Amygdala (tissue), 56 donors: ENCODE measurements around the gene URI1.
A peak's percentile ranks its signal among the peaks of the same experiment; 100 is the strongest.

Source experiments
- DNase-seq, 56 donors: peaks; one replicate each; lab custom pipeline; 2025; lab: John Stamatoyannopoulos, UW

Gene URI1

DNA sequence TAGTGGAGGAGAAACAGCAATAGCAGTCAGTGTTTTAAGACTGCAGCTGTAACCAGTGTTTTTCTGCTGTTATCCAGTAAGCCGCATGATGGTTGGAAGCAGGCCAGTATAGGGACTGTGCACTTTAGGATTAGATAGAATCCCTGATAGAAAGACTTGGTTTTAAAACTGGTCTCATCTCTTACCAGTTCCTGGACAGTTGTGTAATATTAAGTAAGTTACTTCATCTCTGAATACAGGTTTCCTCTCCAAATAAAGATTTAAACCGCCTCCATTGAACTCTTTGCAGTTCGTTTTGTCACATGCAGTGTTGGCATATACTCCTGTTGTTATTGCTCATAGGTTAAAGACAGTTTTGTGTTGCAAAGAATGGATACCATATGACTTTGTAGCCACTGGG lies 25.6 kb downstream of the URI1 start:
- DNase-seq: peak in 3 of 56 donors; percentile 4 to 43 (median 8)

DNA sequence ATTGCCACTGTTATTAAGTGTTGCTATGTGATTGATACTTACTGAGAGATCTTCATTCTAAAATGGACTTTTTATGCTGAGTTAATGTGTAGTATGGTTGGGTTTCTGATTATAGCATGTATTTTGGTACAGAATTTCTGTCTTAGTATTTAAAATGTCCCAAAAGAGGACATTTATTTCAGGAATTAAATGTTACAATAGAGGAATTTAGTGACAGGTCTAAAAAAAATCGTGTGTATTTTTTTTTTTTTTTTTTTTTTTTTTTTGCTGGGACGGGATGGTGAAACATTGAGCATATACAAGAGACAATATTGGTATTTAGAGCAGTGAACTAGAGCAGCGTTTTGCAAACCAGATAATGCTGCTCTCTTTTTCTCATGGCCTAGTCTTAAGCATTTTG lies 27.9 kb downstream of the URI1 start:
- no peak for DNase-seq

DNA sequence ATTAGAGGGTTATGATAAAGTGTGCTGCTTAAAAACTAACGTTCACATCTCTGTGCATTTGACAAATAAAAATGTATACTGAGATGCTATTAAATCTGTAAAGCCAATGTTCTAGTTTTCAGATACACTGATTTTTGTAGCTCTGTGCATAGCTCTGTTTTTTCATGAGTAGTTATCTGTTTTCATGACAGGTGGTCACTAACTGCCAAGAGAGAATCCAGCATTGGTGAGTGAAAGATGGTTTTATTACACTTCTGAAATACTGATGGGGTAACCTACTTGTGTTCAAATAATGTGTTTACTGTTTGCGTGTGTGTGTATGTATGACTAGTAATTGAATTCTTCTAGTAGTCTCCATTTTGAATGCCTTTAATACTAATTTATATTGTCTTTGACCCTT lies 29.0 kb downstream of the URI1 start:
- DNase-seq: no peak

DNA sequence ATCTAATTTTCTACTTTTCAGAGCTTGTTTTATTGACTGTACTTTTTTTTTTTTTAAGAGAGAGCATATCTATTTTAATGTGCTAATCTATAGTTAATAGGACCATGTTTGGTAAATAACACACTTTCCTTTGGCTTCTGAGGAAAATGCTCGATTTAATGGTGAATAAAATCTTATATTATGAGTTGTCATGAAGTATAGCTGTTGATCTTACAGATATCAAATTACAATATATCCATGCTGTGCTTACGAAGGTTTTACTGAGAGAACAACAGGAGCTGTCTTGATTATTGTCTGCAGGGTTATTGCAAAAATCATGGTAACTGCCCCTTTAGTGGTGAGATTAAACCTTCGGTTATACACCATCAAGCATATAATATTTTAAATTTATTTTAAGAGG lies 29.6 kb downstream of the URI1 start:
- no peak for DNase-seq

DNA sequence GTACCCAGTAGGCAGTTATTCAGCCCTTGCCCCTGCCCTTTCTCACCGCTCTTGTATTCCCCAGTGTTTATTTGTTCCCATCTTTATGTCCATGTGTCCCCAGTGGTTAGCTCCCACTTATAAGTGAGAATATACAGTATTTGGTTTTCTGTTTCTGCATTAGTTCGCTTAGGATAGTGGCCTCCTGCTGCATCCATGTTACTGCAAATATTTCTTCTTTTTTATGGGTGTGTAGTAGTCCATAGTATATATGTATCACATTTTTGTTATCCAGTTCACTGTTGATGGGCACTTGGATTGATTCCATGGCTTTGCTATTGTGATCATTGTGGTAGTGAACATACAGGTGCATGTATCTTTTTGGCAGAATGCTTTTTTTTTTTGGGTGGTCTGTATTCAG lies 32.7 kb downstream of the URI1 start:
- DNase-seq: no peak

DNA sequence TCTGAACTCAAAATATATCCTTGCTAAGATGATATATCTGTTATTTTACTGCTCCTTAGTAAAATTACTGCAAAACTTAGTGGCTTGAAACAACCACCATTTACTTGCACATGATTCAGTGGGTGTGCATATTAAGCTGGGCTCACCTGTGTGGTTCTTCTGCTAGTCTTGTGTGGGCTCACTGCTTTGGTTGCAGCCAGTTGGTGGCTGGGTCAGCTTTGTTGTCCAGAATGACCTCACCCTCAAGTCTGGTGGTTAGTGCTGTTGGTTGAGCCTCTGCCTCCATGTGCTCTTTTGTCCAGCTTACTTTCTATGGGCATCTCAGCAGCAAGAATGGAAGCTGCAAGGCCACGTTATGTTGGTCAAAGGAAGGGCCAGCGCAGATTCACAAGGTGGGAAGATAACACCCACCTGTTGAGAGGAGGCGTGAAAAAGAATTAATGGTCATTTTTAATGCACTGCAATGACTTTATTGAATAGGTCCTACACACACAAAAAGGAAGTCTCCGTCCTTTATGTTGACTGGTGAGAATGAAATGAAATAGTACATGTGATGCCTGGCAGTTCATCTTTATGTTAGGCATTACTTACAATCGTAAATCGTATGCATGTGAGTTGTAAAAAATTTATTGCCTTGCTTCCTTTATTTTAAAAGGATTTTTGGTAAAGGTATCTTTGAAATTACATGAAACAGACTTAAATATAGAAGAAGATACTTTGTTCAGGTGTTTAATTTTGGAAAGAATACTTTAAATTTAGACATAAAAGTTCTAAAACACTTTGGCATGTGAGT lies 34.3 kb downstream of the URI1 start:
- DNase-seq: no peak

DNA sequence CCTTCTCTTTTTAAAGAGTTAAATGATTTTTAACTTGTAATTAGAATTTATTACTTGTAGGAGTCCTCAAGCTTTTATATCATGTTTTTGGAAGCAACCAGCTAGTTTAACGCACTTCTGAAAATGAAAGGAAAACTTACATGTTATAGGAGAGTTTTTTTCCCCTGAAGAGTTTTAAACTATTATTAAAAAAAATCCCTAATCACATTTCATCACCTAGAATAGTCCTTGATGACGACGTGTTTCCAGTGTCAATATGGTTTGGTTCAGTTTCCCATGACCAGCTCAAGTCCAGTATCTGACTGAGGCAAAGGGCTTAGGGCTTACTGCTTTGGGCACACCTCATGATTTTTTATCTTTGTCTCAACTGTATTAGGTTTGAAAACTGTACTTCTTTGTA lies 36.0 kb downstream of the URI1 start:
- no peak for DNase-seq

DNA sequence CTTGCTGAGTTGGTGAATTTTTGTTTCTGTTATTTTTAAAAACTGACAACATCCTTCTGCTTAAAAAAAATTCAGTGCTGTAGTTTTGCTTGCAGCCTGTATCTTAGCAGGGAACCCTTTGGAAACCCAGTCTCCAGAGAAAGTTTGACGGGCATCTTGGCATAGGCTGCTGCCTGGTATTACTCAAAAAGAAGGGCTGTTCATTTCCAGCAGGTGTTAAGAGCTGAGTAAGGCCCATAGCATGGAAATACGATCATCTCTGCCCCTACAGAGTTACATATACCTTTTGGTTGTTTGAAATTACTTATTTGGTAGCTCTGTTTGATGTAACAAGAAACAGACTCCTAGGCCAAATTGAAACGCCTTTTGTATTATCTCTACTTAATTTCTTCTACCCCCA lies 41.5 kb downstream of the URI1 start:
- DNase-seq: no peak

DNA sequence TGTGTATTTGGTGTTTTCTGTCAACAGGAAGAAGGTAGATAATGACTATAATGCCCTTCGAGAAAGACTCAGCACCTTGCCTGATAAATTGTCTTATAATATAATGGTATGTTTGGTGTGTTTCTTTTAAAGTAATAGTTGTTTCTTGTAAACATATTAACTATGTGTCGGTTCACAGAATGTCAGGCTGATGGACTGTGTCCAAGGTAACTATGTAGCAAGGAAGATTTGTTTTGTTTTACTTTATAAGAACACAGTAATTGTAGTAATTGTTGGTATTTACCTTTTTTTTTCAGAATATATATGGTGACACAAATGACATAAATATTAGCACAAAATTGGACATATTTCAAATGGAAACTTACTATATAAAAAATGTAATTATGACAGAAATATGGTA lies 43.2 kb downstream of the URI1 start:
- DNase-seq: no peak

DNA sequence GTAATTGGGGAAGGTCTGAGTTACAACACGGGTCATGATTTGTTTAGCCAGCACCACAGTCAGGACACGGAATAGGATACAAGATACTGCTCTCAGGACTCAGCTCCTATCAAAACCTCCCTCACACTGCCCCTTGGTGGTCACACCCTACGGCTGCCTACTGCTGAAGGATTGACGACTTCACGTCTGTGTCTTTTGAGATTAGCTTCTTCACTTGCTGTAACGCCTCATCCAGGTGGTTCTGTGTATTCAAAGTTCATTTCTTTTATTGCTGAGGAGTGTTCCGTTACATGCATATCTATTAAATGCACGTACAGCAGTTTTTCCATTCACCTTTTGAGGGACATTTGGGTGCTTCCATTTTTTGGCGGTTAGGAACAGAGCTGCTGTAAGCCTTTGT lies 46.3 kb downstream of the URI1 start:
- DNase-seq: no peak

DNA sequence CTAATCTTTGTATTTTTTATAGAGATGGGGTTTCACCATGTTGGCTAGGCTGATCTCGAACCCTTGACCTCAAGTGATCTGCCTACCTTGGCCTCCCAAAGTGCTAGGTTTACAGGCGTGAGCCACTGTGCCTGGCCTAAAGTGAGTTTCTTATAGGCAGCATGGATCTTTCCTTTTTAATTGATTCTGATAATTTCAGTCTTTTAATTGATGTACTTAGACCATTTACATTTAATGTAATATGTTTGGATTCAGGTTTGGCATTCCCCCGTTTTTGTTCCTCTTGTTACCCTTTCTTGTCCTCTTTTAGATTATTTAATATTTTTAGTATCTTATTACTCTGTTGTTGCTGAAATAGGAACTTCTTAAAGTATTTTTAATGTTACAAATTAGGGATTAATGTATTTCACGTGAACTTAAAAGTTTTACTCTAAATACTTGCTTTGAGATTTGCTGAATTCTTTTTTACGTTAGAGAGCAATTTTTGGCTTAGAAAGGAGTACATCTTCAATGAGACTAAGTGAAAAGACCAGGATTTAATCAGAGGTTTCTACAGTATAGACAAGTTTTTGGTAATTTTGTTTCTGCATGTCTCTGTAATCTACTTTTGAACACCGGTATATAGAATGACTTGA lies 50.3 kb downstream of the URI1 start:
- no peak for DNase-seq

DNA sequence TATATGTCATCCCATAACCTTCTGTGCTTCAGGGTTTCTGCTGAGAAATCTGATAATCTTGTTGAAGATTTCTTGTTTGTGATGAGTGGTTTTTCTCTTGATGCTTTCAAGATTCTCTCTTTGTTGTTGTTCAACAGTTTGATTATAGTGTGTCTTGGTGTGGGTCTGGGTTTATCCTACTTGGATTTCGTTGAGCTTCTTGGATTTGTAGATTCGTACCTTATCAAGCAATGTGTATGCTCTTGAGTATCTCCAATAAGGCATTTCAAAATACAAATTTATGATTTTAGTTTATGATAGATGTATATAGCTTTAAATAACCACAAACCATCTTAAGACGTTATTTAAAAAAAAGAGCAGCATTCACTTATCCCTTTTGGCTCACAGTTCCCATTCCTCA lies 57.5 kb downstream of the URI1 start:
- DNase-seq: no peak

DNA sequence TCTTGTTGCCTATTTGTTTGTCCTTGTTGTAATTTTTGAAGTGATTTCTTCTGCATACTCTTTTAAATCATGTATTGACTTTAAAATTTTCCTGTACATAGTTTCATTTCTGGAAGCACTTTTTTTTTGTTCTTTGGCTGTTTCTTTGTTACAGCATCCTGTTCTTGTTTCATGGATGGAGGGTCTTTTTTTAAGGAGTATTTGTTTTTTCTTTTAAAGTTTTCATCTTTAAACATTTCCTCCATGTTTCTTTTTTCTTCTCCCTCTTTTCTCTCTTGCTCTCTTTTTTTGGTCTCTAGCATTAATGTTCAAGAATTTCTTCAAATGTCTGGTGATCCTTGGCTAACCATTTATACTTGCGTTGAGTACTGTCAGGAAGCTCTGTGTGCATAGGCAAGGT lies 58.8 kb downstream of the URI1 start:
- no peak for DNase-seq

DNA sequence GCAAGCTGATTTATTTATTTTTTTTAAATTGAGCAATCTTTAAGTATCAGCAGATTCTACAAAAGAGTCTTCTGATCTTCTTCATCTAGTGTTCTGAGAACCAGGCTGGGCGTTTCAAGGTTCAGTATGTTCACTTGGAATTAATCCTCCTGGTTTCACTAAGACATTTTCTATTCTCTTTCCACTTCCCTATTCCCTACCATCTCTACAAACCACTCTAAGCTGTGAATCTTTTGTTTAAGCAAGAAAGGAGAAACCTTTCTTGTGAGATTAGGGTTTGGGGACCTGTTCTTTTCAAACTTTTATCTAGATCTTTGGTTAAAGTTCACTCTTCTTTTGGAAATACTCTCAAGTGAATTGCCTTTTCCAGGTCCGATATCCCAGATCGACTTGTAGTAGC lies 59.3 kb downstream of the URI1 start:
- no peak for DNase-seq

DNA sequence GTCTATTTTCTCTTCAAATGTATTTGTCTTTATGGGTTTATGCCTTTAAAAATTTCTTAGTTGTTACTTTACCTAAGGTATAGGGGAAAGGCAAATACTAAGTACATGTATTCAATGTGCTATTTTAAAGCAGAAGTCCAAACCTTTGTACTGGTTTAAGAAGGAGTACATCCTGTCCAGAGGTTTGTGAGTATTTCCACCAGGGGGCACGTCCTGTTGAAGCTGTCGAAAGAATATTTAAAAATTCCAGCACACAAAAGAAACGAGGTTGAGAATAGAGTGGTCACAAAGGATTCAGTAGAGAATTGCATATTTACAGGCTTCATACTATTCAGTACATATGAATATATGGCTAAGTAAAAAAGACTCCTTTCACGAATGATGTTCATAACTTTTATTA lies 59.8 kb downstream of the URI1 start:
- no peak for DNase-seq

DNA sequence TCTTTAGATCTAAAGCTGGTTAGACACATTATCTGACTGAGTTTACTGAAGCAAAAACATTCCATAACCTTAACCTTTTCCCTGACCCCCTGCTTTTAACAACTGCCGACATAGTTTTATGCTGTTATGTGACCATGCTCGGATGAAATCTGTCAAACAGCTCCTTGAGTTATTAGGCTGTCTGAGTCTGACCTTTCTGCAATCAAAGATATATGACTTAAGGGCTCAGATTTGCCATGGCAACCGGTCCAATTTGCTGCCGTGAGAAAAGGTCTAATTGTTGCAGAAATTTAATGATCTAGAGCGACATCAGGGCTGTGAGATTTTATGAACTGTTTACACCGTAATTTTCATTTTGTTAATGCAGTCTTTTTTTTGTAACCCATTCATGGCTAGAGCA lies 61.8 kb downstream of the URI1 start:
- DNase-seq: no peak

DNA sequence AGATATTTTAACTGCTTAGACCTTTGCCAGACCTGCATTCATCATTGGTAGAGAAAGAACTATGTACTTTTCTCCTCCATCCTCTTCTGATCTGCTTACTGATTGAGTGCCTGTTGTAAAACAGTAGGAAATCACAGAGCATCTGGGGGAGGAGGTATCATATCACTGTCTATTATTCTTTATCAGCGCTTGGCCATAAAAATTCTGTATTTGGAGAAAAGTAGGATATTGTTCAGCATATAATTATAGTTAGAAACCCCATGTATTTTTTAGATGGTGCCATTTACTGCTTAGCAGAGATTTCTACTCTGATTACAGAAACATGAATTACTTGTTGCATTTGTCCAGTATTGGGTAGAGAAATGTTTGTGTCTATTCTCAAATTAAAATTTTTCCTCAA lies 62.4 kb downstream of the URI1 start:
- no peak for DNase-seq

DNA sequence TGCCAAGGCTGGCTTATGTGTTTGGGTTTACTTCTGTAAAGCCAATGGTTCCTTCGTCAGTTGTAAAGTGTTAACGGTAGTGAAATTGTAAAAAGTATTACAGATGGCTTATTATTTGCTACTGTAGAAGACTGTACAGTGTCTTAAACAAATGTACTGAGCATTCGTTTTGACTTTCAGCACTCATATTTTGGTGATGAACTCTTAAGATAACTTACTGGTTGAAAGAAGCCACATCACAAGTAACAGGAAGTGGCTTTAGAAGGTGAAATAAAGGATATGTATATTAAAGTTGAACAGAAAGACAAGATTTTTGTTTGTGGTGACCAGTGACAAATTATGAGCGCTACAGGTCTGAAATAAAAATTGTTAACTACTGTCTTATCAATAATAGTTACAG lies 64.2 kb downstream of the URI1 start:
- DNase-seq: no peak

DNA sequence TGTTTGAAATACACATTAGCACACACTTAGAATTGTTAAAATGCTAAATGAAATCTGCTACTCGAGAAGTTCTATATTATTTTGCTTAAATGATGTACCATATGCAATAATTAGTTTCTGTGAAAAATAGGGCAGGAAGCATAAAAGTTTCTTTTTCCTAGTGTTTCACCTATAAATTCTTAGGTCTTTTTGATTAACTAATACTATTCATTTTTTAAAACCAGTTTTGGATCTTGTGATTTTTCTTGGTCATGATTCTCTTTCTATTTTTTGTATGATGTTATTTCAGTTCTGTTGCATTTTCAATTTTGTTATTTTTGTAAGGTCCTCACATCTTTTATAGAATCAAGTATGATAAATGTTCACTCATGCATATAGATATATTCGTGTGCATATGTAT lies 66.1 kb downstream of the URI1 start:
- no peak for DNase-seq

DNA sequence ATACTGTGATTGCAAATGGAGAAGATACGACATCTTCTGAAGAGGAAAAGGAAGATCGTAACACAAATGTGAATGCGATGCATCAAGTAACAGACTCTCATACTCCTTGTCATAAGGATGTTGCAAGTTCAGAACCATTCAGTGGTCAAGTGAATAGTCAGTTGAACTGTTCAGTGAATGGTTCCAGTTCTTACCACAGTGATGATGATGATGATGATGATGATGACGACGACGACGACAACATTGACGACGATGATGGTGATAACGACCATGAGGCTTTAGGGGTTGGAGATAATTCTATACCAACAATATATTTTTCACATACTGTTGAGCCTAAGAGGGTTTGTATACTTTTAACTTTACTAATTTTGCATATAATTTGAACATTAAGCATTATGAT lies 67.0 kb downstream of the URI1 start:
- DNase-seq: no peak

DNA sequence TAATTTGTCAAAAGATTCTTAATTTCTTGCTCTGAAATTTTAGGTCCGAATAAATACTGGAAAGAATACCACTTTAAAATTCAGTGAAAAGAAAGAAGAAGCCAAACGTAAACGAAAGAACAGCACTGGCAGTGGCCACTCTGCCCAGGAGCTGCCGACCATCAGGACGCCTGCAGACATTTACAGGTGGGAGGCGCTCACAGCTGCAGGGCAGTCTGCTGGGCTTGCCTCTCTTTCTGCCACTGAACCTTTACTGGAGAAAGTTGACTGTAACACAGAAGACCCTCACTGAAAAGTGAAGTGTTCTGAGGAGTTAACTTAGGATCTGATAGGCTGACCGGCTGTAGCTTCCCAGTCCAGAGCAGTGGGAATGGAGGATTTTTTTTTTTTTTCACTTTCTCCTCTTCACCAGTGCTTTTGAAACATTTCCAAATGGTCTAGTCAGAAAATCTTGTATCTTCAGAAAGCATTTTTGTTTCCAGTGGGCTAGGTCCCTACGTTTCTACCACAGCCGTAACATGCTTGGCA lies 69.1 kb downstream of the URI1 start:
- DNase-seq: peak in 1 of 56 donors; percentile 5

DNA sequence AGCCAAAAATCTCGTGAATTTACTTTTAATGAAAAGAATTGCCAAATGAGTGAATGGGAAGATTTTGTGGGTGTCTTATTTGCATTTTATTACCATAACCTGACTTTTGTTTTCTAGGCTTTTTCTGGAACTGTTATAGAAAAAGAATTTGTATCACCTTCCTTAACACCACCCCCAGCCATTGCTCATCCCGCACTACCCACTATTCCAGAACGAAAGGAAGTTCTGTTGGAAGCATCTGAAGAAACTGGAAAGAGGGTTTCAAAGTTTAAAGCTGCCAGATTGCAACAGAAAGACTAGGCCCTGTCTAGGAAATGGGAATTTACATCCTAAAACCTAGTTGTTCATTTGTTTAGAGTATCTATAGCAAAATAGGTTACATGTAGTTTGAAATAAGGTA lies 72.7 kb downstream of the URI1 start:
- DNase-seq: no peak
